B cell (primary cell): ENCODE measurements around the gene PIM2. TPM values are rescaled to one million over a fixed set of nuclear protein-coding genes. Genes with fewer than 3 reads are reported as not detected.

ENCODE experiments used
- ATAC-seq: fragments of 200-7000 bp; cut with Tn5 transposase; one replicate; pipeline ENCODE4 v1.10.0; 2021; ENCODE audit warnings: low read depth, mild to moderate bottlenecking, moderate number of reproducible peaks, moderate library complexity
- CTCF ChIA-PET: fragments of 350-600 bp; sonication (Branson Sonifier 250); formaldehyde crosslinking; loops from one replicate; lab custom pipeline; 2021; ENCODE audit warnings: antibody characterized with exemption, inconsistent platforms; lab: Charles Lee
- POLR2A ChIA-PET: fragments of 350-600 bp; sonication (Branson Sonifier 250); formaldehyde crosslinking; loops from one replicate; lab custom pipeline; 2021; ENCODE audit warnings: antibody characterized with exemption; lab: Charles Lee
- DNase-seq: peaks from one replicate; pipeline ENCODE4 v3.0.0; 2013
- H2AFZ ChIP-seq: 2 replicates; pipeline ENCODE4 v1.6.1; 2012; ENCODE audit warnings: mild to moderate bottlenecking, low read depth, low read length; ENCODE audit not compliant: insufficient read depth, poor library complexity, severe bottlenecking
- H3K27ac ChIP-seq, 2 donors: 1 replicate in 1 of 2; 2 replicates in 1 of 2; pipeline ENCODE4 v1.5.1; 2012 to 2013; ENCODE audit warnings: low read length in 2 of 2, mild to moderate bottlenecking in 2 of 2, moderate library complexity in 1 of 2
- H3K27me3 ChIP-seq, 4 experiments: fragments of 200-600 bp in 1 of 4; sonication (generic) in 1 of 4; replicated peaks in 1 of 4; 1 replicate in 2 of 4; 2 replicates in 2 of 4; pipeline versions ENCODE4 v1.6.1 to v1.7.0; 2013 to 2016; ENCODE audit warnings: low read length in 3 of 4, mild to moderate bottlenecking in 2 of 4, mixed read lengths in 1 of 4, moderate library complexity in 1 of 4; ENCODE audit not compliant: insufficient read depth in 4 of 4, control insufficient read depth in 3 of 4; ENCODE audit errors: control extremely low read depth in 1 of 4
- H3K36me3 ChIP-seq, 2 experiments: replicated peaks in 1 of 2; 1 replicate in 1 of 2; 2 replicates in 1 of 2; pipeline versions ENCODE4 v1.6.1 to v1.7.1; 2013; ENCODE audit warnings: low read length in 1 of 2; ENCODE audit not compliant: insufficient read depth in 2 of 2, control insufficient read depth in 1 of 2; ENCODE audit errors: control extremely low read depth in 1 of 2, extremely low read depth in 1 of 2
- H3K4me1 ChIP-seq, 2 donors: fragments of 200-600 bp in 1 of 2; sonication (generic) in 1 of 2; 1 replicate in 1 of 2; 2 replicates in 1 of 2; pipeline versions ENCODE4 v1.5.1 to v1.6.1; 2013 to 2017; ENCODE audit warnings: low read length in 2 of 2; ENCODE audit not compliant: control insufficient read depth in 2 of 2, insufficient read depth in 2 of 2
- H3K4me2 ChIP-seq: replicated peaks from 2 replicates; pipeline ENCODE3; 2012; ENCODE audit warnings: mild to moderate bottlenecking, low read depth, low read length; ENCODE audit not compliant: poor library complexity, severe bottlenecking
- H3K4me3 ChIP-seq, 5 experiments: fragments of 200-600 bp in 1 of 5; sonication (generic) in 1 of 5; 1 replicate in 3 of 5; 2 replicates in 2 of 5; pipeline versions ENCODE4 v1.5.1 to v1.7.0; 2011 to 2016; ENCODE audit warnings: low read length in 4 of 5, mild to moderate bottlenecking in 4 of 5, low read depth in 2 of 5, control low read depth in 1 of 5, moderate library complexity in 1 of 5; ENCODE audit not compliant: insufficient read depth in 1 of 5; ENCODE audit errors: control extremely low read depth in 1 of 5, extremely low read depth in 1 of 5
- H3K79me2 ChIP-seq: fragments of 200-600 bp; sonication (generic); one replicate; pipeline ENCODE4 v1.6.0; 2016; ENCODE audit warnings: low read length; ENCODE audit not compliant: control insufficient read depth, insufficient read depth
- H3K9ac ChIP-seq: fragments of 200-600 bp; sonication (generic); 2 replicates; pipeline ENCODE4 v1.6.1; 2017; ENCODE audit warnings: mild to moderate bottlenecking, low read length, moderate library complexity
- H3K9me3 ChIP-seq, 3 donors: one replicate each; pipeline versions ENCODE4 v1.6.1 to v1.7.1; 2013; ENCODE audit warnings: low read length in 2 of 3; ENCODE audit not compliant: control insufficient read depth in 2 of 3, insufficient read depth in 1 of 3; ENCODE audit errors: control extremely low read depth in 1 of 3
- H4K20me1 ChIP-seq: 2 replicates; pipeline ENCODE4 v1.6.0; 2012; ENCODE audit warnings: mild to moderate bottlenecking, low read length; ENCODE audit not compliant: insufficient read depth, control insufficient read depth, poor library complexity, severe bottlenecking
- H3K27ac Mint-ChIP-seq: one replicate; pipeline ENCODE4 v1.8.0; 2021; ENCODE audit warnings: mixed read lengths
- H3K27me3 Mint-ChIP-seq: one replicate; pipeline ENCODE4 v1.8.0; 2021; ENCODE audit warnings: mixed read lengths
- H3K4me1 Mint-ChIP-seq: one replicate; pipeline ENCODE4 v1.8.0; 2021; ENCODE audit warnings: mixed read lengths
- H3K4me3 Mint-ChIP-seq: one replicate; pipeline ENCODE4 v1.8.0; 2021; ENCODE audit warnings: mixed read lengths
- H3K9me3 Mint-ChIP-seq: one replicate; pipeline ENCODE4 v1.8.0; 2022; ENCODE audit warnings: mixed read lengths; ENCODE audit not compliant: insufficient read depth
- EZH2 ChIP-seq: IDR thresholded peaks from 2 replicates; pipeline ENCODE4 v1.6.1; 2012; ENCODE audit warnings: borderline replicate concordance, low read depth, mild to moderate bottlenecking, moderate library complexity, low read length; ENCODE audit not compliant: insufficient read depth, poor library complexity, severe bottlenecking
- WGBS: methylation state at CpG from one replicate; pipeline ENCODE4 v1.1.5; 2013; ENCODE audit warnings: missing lambda C conversion rate; ENCODE audit not compliant: insufficient coverage; 5-methylcytosine and 5-hydroxymethylcytosine counted together
- intact Hi-C: fragments of 100-400 bp; cut with micrococcal nuclease; formaldehyde crosslinking; loops from one replicate; pipeline ENCODE4 v1.10.0; 2022
- polyA plus RNA-seq: library from polyadenylated mRNA; depleted of rRNA; stranded (reverse); fragments of >200 nt; gene quantifications from 2 replicates; pipeline ENCODE4 v1.2.3, GENCODE V29; 2012
- total RNA-seq, 2 donors: library from RNA; stranded (reverse); fragments of 120-200 nt in 1 of 2; gene quantifications; 1 replicate in 1 of 2; 2 replicates in 1 of 2; pipeline versions ENCODE4 v1.2.3 to v1.2.4, GENCODE V29; 2013 to 2022
- TF ChIP-seq, protein P1 (sequence below): fragments of 200-600 bp; IDR thresholded peaks from one replicate; pipeline ENCODE4 v1.8.0; 2022; ENCODE audit warnings: antibody characterized with exemption, mild to moderate bottlenecking

Gene PIM2
- total and polyA plus RNA-seq, 2 donors (not counting 1 experiment from before 2014, with no cell fraction given) = 276 to 315 TPM

DNA sequence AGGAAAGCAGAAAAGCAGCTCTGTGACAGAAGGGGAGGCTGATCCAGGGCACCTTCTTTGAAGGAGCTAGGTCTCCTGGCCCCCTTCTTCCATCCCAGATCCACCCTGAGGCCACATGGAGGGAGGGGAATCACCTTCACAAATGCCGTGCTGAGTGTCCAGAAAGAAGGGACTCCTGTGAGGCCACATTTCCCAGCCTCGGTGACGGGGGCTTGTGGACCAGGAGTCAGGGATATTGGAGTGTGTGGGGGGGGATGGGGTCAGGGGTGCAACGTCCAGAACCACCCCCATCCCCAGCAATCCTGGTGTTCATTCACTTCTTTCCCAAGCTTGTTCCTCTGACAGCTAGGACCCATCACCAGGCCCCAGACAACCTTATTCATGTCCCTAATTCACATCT is 25.9 kb downstream of the PIM2 start:
- Mint-ChIP-seq H3K27ac (no peak overlapping the region), H3K9me3 (no peaks in the 10 kb centered on the region), H3K4me3 (no peak overlapping the region), H3K27me3 (no peaks in the 10 kb centered on the region), H3K4me1 (peaks cover 25% of the 10 kb centered on the region)
- H3K4me1 ChIP-seq = peaks cover 9 to 12% of the 10 kb centered on the region in 2 donors
- no peak overlapping the region for H3K4me2 ChIP-seq
- H3K79me2 ChIP-seq = peaks cover 22% of the 10 kb centered on the region
- no peaks in the 10 kb centered on the region for H3K27me3 ChIP-seq
- no peak for TF ChIP-seq EZH2
- TF ChIP-seq, protein P1, sequence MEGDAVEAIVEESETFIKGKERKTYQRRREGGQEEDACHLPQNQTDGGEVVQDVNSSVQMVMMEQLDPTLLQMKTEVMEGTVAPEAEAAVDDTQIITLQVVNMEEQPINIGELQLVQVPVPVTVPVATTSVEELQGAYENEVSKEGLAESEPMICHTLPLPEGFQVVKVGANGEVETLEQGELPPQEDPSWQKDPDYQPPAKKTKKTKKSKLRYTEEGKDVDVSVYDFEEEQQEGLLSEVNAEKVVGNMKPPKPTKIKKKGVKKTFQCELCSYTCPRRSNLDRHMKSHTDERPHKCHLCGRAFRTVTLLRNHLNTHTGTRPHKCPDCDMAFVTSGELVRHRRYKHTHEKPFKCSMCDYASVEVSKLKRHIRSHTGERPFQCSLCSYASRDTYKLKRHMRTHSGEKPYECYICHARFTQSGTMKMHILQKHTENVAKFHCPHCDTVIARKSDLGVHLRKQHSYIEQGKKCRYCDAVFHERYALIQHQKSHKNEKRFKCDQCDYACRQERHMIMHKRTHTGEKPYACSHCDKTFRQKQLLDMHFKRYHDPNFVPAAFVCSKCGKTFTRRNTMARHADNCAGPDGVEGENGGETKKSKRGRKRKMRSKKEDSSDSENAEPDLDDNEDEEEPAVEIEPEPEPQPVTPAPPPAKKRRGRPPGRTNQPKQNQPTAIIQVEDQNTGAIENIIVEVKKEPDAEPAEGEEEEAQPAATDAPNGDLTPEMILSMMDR = no peak
- ChIA-PET CTCF (interaction anchor here (2.1 to 4.6 kb wide), 3 partner anchors 23 to 53 kb away, joined by 5 to 33 read pairs (median 30); no protein-coding TSS in a partner anchor), POLR2A (interaction anchor here (0.6 kb wide), 1 partner anchor 66 kb away, joined by 8 read pairs; no protein-coding TSS in a partner anchor)
- H3K9ac ChIP-seq = no peak overlapping the region
- no peaks in the 10 kb centered on the region for H4K20me1 ChIP-seq
- H3K27ac ChIP-seq = no peak overlapping the region
- H3K4me3 ChIP-seq = no peak overlapping the region
- no peak overlapping the region for H2AFZ ChIP-seq
- no CpG with 5 or more reads among the region's 4 CpGs for WGBS
- no peak for ATAC-seq
- intact Hi-C loops = loop anchor here (5.0 to 10.0 kb wide), 4 partner anchors 196 to 1058 kb away; partner anchors contain the start of genes SUV39H1 and ZNF81
- no peak for DNase-seq
- H3K9me3 ChIP-seq = no peaks in the 10 kb centered on the region
- H3K36me3 ChIP-seq = no peaks in the 10 kb centered on the region
